ENCODE data around the gene UBE2V1. TPM values are rescaled to one million over a fixed set of nuclear protein-coding genes. Genes with fewer than 3 reads are reported as not detected.
A peak's percentile ranks its signal among the peaks of the same experiment; 100 is the strongest.
"Not testable (repeated sequence)": the region's sequence is repeated elsewhere in the genome, so short reads cannot be mapped to it uniquely, and the experiment has no call there.

Gene UBE2V1
- total and polyA plus RNA-seq, 7 donors, result 55.0 to 117 (median 80.4) TPM

DNA sequence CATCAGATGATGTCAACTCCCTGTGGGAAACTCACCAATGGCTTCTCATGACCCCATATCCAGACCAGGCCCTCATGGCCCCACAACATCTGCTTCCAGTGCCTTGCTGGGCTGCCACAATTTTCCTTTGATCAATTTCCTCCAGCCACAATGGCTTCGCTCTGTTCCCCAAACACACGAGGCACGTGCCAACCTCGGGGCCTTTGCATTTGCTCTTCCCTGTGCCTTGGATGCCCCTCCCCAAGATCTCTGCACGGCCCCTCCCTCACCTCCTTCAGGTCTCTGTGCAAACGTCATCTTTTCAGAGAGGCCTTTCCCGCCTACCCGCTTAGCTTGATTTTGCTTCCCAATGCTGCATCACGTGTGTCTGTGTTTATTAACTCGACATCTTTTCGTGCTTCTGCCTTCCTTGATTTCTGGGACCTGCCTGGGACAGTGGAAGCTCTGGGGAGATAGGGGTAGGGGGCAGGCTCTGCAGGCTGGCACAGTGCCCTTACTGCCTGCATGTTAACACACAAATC is 27.4 kb upstream of the UBE2V1 start:
- DNase-seq, result no peak
- H3K4me1 ChIP-seq, result peaks cover 0 to 46% (median 29%) of the 10 kb centered on the region in 4 donors

DNA sequence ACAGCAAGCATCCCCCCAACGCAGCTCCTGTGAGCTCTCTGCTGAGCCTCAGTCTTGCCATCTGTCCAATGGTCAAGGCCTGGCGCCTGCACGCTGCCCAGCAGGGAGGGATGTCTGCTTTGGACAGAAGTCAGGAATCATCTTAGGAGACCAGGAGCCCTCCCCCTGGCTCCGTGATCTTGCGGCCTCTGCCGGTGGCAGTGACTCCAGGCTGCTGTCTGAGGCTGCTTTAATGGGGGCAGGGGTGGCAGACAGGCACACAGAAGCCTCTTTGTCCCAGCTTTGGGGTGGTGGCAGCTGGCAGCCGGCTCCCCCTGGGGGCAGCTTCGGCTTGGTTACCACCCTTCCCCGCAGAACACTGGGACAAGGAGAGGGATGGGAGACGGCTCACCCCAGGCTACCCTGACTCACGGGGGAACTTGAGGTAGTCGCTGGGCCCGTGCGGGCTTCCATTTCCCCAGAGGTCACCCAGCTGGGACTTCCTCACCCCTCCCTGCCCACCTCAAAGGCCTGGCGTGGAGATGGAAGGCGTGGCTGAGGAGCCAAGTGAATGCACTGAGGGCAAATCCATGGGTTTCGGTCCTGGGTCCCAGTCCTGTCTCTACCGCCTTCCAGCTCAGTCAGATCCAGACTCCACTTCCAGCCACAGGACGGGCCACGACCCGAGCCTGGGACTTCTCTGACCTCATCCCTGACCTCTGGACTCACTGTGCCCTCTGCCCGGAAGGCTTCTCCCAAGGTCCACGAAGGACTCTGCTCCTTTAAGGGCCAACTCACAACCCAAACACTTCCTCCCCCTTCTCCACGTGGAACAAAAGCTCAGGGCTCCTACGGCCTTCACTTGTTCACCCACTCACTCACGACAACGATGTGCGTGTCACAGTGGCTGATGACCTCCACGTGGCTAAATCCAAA is 25.8 kb upstream of the UBE2V1 start:
- Histone ChIP-seq H3K4me1 (peaks cover 0 to 34% (median 21%) of the 10 kb centered on the region in 4 donors), H3K36me3 (peaks cover 10 to 52% (median 20%) of the 10 kb centered on the region in 4 donors), H3K4me3 (no peak overlapping the region), H3K27ac (peak overlapping the region; percentile 55 to 66 (median 61)), H3K9me3 (no peaks in the 10 kb centered on the region), H3K27me3 (no peaks in the 10 kb centered on the region)
- no peak for DNase-seq
- 63 to 81% methylated on average over 29 of the region's 29 CpGs for WGBS, 2 donors
- TF ChIP-seq POLR2AphosphoS5 (IDR thresholded peaks at IDR 0.05), result no peak
- TF ChIP-seq CTCF (IDR thresholded peaks at IDR 0.05), result peak in 1 of 4 experiments; percentile 14
- intact Hi-C loops (cut with DNase I), result no loop called here

More for the DNA sequence above, 27.4 kb upstream of the UBE2V1 start:
- Histone ChIP-seq H3K27ac (no peak overlapping the region), H3K27me3 (no peaks in the 10 kb centered on the region), H3K36me3 (peaks cover 10 to 44% (median 20%) of the 10 kb centered on the region in 4 donors), H3K4me3 (no peak overlapping the region), H3K9me3 (no peaks in the 10 kb centered on the region)
- WGBS, 2 donors, result 88 to 91% methylated on average over 11 of the region's 11 CpGs
- TF ChIP-seq POLR2A (IDR thresholded peaks at IDR 0.05), result no peak
- no peak for TF ChIP-seq CTCF (IDR thresholded peaks at IDR 0.05)
- no peak for TF ChIP-seq POLR2AphosphoS5 (IDR thresholded peaks at IDR 0.05)
- no peak for TF ChIP-seq EP300 (IDR thresholded peaks at IDR 0.05)
- intact Hi-C loops (cut with DNase I), result no loop called here

- TF ChIP-seq POLR2A (IDR thresholded peaks at IDR 0.05), result no peak
- no peak for TF ChIP-seq CTCF (IDR thresholded peaks at IDR 0.05)
- no peak for TF ChIP-seq POLR2AphosphoS5 (IDR thresholded peaks at IDR 0.05)
- no peak for TF ChIP-seq EP300 (IDR thresholded peaks at IDR 0.05)
- Histone ChIP-seq H3K4me1 (peaks cover 0 to 37% (median 26%) of the 10 kb centered on the region in 4 donors), H3K36me3 (peaks cover 7 to 48% (median 19%) of the 10 kb centered on the region in 4 donors), H3K9me3 (no peaks in the 10 kb centered on the region), H3K27ac (peak overlapping the region; percentile 55 to 66 (median 61)), H3K4me3 (no peak overlapping the region), H3K27me3 (no peaks in the 10 kb centered on the region)
- DNase-seq, result no peak
- 84 to 92% methylated on average over 5 of the region's 5 CpGs for WGBS, 2 donors
- intact Hi-C loops (cut with DNase I), result no loop called here
Observed at GRCh38 chr20:50138120-50138478, 25.1 kb upstream of the UBE2V1 start.

GRCh38 chr20:50137702-50138101 is 24.8 kb upstream of the UBE2V1 start:
- H3K27me3 ChIP-seq; intact Hi-C loops (cut with DNase I); H3K9me3 ChIP-seq; DNase-seq; H3K4me3 ChIP-seq: not testable (repeated sequence)
- peak overlapping the region; percentile 55 to 66 (median 61) for H3K27ac ChIP-seq
- peak in 1 of 4 donors; percentile 8 for TF ChIP-seq POLR2AphosphoS5 (IDR thresholded peaks at IDR 0.05)
- WGBS, 2 donors, result 90 to 95% methylated on average over 13 of the region's 13 CpGs
- peaks cover 0 to 37% (median 29%) of the 10 kb centered on the region in 4 donors for H3K4me1 ChIP-seq
- peaks cover 3 to 44% (median 15%) of the 10 kb centered on the region in 4 donors for H3K36me3 ChIP-seq
